Neutrophil (primary cell): ENCODE results near the gene KCTD15.

Source experiments
- H3K27ac ChIP-seq: fragments of 200-600 bp; sonication (generic); 2 replicates; pipeline ENCODE4 v1.5.1; 2016; ENCODE audit warnings: mild to moderate bottlenecking, moderate library complexity
- H3K27me3 ChIP-seq: fragments of 200-600 bp; sonication (generic); 2 replicates; pipeline ENCODE4 v1.6.0; 2016; ENCODE audit warnings: mild to moderate bottlenecking
- H3K36me3 ChIP-seq: fragments of 200-600 bp; sonication (generic); 2 replicates; pipeline ENCODE4 v1.5.1; 2017
- H3K4me1 ChIP-seq, 2 experiments: fragments of 200-600 bp in 1 of 2; sonication (generic) in 1 of 2; 1 replicate in 1 of 2; 2 replicates in 1 of 2; pipeline versions ENCODE4 v1.5.1 to v1.6.1; 2013 to 2016; ENCODE audit warnings: low read depth in 1 of 2, low read length in 1 of 2, mild to moderate bottlenecking in 1 of 2, moderate library complexity in 1 of 2; ENCODE audit not compliant: control insufficient read depth in 1 of 2, insufficient read depth in 1 of 2
- H3K4me3 ChIP-seq, 2 experiments: fragments of 200-600 bp in 1 of 2; sonication (generic) in 1 of 2; 1 replicate in 1 of 2; 2 replicates in 1 of 2; pipeline ENCODE4 v1.5.1; 2013 to 2016; ENCODE audit warnings: low read depth in 1 of 2, low read length in 1 of 2, mild to moderate bottlenecking in 1 of 2, moderate library complexity in 1 of 2
- H3K9me3 ChIP-seq: fragments of 200-600 bp; sonication (generic); 2 replicates; pipeline ENCODE4 v1.5.1; 2016
- CTCF ChIP-seq: fragments of 200-600 bp; sonication (generic); IDR thresholded peaks from 2 replicates; pipeline ENCODE4 v1.5.1; 2016; ENCODE audit warnings: antibody characterized with exemption

KCTD15 gene

GRCh38 chr19:33803383-33803782, 6.7 kb downstream of the KCTD15 start:
- TF ChIP-seq CTCF = no peak
- Histone ChIP-seq H3K4me3 (no peak overlapping the region), H3K36me3 (no peaks in the 10 kb centered on the region), H3K27me3 (peaks cover 17% of the 10 kb centered on the region), H3K4me1 (no peaks in the 10 kb centered on the region), H3K27ac (no peak overlapping the region), H3K9me3 (no peaks in the 10 kb centered on the region)

GRCh38 chr19:33804021-33804799, 7.5 kb downstream of the KCTD15 start:
- Histone ChIP-seq H3K27me3 (peaks cover 9% of the 10 kb centered on the region), H3K4me3 (no peak overlapping the region), H3K27ac (no peak overlapping the region), H3K36me3 (no peaks in the 10 kb centered on the region), H3K4me1 (no peaks in the 10 kb centered on the region), H3K9me3 (no peaks in the 10 kb centered on the region)
- no peak for TF ChIP-seq CTCF

GRCh38 chr19:33805313-33805712, 8.6 kb downstream of the KCTD15 start:
- no peak overlapping the region for H3K27ac ChIP-seq
- no peak overlapping the region for H3K4me3 ChIP-seq
- no peaks in the 10 kb centered on the region for H3K36me3 ChIP-seq
- no peaks in the 10 kb centered on the region for H3K9me3 ChIP-seq
- no peaks in the 10 kb centered on the region for H3K4me1 ChIP-seq
- no peaks in the 10 kb centered on the region for H3K27me3 ChIP-seq
- no peak for TF ChIP-seq CTCF

GRCh38 chr19:33805840-33806433, 9.3 kb downstream of the KCTD15 start:
- Histone ChIP-seq H3K4me1 (no peaks in the 10 kb centered on the region), H3K9me3 (no peaks in the 10 kb centered on the region), H3K27me3 (no peaks in the 10 kb centered on the region), H3K36me3 (no peaks in the 10 kb centered on the region), H3K27ac (no peak overlapping the region), H3K4me3 (no peak overlapping the region)
- TF ChIP-seq CTCF = no peak

- TF ChIP-seq CTCF = no peak
- Histone ChIP-seq H3K27ac (no peak overlapping the region), H3K9me3 (no peaks in the 10 kb centered on the region), H3K27me3 (no peaks in the 10 kb centered on the region), H3K4me3 (no peak overlapping the region), H3K4me1 (no peaks in the 10 kb centered on the region), H3K36me3 (no peaks in the 10 kb centered on the region)
Measured at GRCh38 chr19:33806434-33806881, 9.8 kb downstream of the KCTD15 start.
